GM21390 (cell line): ENCODE results near the gene KRT75.
"Not testable (repeated sequence)": the region's sequence is repeated elsewhere in the genome, so short reads cannot be mapped to it uniquely, and the experiment has no call there.

Experiments used
- ATAC-seq: cut with Tn5 transposase; IDR thresholded peaks from one replicate; pipeline ENCODE4 v1.9.1; 2021; ENCODE audit not compliant: unreplicated experiment

The KRT75 gene

GRCh38 chr12:52418576-52419110 is 15.5 kb downstream of the KRT75 start:
- no peak for ATAC-seq

DNA sequence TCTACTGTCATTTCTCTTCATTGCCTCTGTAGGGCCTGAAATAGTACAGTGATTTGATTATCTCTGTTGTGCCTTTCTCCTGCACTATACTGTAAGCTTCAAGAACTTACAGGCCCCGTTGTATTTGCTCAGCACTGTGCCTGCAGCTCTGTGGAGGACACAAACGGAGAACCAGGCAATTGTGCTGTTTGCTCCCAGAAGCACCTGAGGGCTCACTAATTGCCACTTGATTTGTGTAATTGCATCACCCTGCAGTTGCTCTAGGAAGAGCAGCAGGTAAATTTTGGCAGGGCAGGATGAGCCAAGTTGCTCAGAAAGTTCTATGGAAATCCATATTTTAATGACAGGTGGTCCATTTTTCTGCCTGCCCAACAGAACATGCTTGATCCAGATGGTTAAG is 16.4 kb downstream of the KRT75 start:
- no peak for ATAC-seq

GRCh38 chr12:52416795-52417194 is 17.4 kb downstream of the KRT75 start:
- no peak for ATAC-seq

- ATAC-seq: no peak
Measured at GRCh38 chr12:52415870-52416750, 18.1 kb downstream of the KRT75 start.

DNA sequence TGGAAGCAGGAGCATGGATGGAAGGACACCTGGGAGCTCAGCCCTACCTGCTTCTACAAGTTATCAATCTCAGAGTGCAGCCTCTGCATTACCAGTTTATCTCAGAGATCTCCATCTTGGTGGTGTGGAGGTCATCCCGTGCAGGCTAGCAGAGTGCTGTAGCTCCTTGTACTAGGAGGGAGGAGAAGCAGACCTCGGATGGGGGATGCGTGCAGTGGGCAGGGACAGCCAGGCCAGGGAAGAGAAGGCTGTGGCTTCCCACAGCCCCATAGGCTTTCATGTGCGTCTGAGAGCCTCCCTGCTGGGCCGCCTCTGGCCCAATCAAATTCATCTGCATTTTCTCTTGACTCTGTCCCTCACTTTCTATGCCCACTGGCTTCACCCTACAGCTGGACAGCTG is 19.2 kb downstream of the KRT75 start:
- no peak for ATAC-seq

GRCh38 chr12:52413782-52414345 is 20.3 kb downstream of the KRT75 start:
- ATAC-seq: no peak

DNA sequence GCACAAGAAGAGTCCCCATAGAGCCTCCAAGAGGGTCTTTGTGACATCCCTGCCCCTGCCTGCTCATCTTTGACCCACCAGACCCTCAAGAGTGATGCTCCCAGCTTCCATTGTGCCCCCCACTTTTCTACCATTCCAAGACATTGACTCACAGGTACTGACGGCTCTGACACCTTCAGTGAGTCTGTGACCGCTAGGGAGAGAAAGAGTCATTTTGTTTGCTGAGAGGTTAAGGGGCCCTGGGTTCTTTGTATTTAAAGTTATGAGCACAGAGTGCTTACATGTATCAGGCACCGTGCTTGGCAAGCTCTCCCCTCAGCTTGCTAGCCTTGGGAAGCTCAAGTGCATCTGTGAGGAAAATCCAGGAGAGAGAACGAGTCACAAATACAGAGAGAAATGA is 21.0 kb downstream of the KRT75 start:
- ATAC-seq: no peak

- ATAC-seq: no peak
Measured at GRCh38 chr12:52411815-52412214, 22.4 kb downstream of the KRT75 start.

GRCh38 chr12:52410589-52411248 is 23.5 kb downstream of the KRT75 start:
- ATAC-seq: not testable (repeated sequence)

DNA sequence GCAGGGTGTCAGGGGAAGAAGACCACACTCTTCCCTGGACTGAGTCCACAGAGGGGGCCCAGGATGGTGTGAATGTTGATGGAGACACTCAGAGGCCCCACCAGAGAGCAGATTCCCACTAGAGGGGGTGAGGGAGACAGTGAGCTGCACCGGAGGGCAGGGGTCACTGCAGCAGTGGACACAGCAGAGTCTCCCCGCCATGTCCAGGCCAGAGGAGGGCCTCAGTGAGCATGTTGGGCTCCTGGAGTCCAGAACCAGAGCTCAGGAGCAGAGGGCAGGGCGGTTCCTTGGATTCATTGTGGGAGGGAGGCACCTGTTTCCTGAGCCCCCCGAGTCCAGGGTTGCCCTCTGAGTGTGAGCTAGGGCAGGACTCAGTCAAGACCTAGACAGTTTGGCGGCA is 26.3 kb downstream of the KRT75 start:
- ATAC-seq: no peak

- ATAC-seq: no peak
Measured at GRCh38 chr12:52405922-52406385, 28.2 kb downstream of the KRT75 start, which contains the start of gene KRT82. KRT82 (minus strand) TSS chr12:52406335; CDS start chr12:52406277, 58 bp downstream.

- no peak for ATAC-seq
Measured at GRCh38 chr12:52404951-52405350, 29.2 kb downstream of the KRT75 start.

DNA sequence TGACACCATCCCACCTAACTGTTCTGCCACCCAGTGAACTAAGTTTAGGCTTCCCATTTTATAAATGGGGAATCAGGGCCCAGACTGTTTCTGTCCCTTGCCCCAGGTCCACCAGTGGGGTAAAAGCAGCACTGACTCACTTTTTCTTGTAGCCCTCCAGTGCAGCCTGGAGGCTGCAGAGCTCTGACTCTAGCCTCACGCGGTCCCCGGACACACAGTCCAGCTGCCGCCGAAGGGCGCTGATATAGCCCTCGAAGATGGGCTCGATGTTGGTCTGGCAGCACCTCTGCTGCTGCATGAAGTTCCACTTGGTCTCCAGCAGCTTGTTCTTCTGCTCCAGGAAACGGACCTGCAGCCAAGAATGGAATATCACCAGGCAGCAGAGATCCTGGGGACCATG is 30.6 kb downstream of the KRT75 start:
- no peak for ATAC-seq

DNA sequence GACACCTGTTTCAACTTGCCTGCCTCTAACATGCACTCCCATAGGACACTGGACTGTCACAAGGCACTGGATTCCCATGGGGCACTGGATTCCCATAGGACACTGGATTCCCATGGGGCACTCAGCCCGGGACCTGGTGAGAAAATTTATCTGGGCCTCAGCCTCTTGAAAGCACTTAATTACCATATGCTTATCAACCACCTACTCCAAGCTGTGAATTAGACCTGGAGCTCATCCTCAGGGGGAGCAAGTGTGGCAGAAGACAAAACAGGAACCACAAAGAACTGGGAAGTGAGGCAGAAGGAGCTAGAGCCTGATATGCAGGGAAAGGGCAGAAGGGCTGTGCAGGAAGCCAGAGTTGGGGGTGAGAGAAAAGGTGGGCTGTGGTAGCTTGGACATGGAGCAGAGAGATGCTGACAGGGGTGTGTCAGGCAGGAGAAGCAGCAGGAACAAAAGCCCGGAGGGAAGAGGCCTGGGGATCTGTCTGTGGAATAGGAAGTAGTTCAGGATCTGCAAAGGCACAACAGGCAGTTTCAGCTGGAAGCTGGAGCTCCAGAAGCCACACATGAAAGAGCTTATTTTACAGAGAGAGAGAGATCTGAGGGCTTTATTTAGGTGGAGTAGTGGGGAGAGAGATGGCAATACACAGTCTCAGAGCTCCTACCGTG is 31.2 kb downstream of the KRT75 start:
- ATAC-seq: no peak

DNA sequence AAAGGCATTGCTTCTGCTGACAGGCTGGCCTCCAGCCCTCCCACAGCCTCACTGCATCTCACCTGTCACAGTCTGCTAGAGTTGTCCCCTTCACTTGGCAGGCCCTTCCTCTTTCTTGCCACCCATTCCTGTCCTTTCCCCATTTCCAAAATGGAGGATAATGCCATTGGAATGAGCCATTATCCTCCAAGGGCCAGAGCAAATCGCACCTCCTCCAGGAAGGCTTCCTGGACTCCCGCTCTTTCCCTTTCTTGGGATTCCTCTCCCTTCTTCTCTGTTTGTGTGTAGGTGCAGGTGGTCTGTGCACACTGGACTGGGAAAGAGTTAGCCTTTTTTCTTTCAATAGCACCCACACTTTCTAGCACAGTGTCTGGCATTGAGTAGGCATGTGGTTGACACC is 31.8 kb downstream of the KRT75 start:
- ATAC-seq: no peak

- ATAC-seq: no peak
Measured at GRCh38 chr12:52401926-52402325, 32.2 kb downstream of the KRT75 start.

- no peak for ATAC-seq
Measured at GRCh38 chr12:52401526-52401925, 32.6 kb downstream of the KRT75 start.

DNA sequence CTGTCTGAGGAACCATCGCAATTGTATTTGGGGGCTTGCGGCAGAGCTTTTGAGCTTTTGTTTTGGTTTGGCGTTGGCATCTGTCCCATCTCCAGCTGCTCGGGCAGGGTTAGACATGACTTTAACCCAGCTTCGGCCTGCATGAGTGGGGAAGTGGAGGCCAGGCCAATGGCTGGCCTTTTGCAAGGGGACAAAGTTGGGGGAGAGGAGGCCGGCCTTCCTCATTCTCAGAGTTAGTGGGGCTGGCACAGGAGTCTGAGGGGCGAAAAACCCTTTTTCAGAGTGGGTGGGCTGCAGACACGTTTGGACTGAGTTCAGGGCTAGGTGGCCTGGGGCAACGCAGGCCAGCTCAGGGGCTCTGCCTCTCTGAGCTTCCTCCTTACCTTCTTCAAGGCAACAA is 33.3 kb downstream of the KRT75 start:
- no peak for ATAC-seq

DNA sequence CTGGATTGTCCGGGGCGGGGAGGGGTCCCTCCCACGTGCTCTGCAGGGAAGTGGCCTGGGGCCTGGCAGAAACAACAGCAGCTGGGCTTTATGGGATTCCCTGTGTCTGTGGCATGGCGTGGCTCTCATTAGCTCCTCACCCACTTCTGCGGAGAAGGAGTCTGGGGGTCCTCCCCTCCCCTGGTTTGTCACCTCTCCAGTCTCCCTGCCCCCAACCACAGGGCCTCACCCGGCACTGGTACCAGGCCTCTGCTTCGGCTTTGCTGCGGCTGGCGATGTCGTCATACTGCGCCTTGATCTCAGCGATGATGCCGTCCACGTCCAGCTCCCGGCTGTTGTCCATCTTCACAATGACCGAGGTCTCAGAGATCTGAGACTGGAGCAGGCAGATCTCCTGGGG is 34.4 kb downstream of the KRT75 start:
- no peak for ATAC-seq

GRCh38 chr12:52398176-52398575 is 36.0 kb downstream of the KRT75 start:
- ATAC-seq: no peak

DNA sequence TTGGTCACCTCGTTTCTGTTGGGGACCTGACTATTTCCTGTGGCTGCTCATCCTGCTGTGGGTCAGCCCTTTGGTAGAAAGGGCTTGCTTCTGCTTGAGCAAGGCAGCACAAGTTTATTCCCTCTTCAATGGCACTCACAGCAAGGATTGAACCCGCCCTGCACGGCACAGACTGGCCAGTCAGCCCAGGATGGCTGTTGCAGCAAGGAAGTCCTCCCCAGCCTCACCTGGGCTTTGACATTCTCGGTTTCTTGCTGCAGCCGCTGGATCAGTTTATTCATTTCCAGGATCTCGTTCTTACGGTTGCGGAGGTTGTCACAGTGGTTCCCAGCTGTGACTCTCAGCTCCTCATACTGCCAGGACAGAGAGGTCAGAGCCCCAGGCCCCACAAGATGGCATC is 37.5 kb downstream of the KRT75 start:
- no peak for ATAC-seq
